HCT116 (cell line): ENCODE data around the gene MALSU1.

Source experiments
- ATF3 ChIP-seq: IDR thresholded peaks from 2 replicates; pipeline ENCODE4 v1.6.1; 2012
- CEBPB ChIP-seq: IDR thresholded peaks from 2 replicates; pipeline ENCODE4 v1.6.1; 2012; ENCODE audit warnings: low read depth
- EZH2 ChIP-seq: fragments of 200-600 bp; sonication (generic); IDR thresholded peaks from 2 replicates; pipeline ENCODE4 v1.6.1; 2017; ENCODE audit warnings: antibody characterized with exemption, mixed run types
- EZH2phosphoT487 ChIP-seq: fragments of 200-600 bp; IDR thresholded peaks from 2 replicates; pipeline ENCODE4 v1.6.1; 2018; ENCODE audit warnings: antibody characterized with exemption, borderline replicate concordance
- MAX ChIP-seq: IDR thresholded peaks from 2 replicates; pipeline ENCODE4 v1.6.1; 2012
- POLR2A ChIP-seq: IDR thresholded peaks from 2 replicates; pipeline ENCODE4 v1.7.0; 2011; ENCODE audit warnings: borderline replicate concordance; ENCODE audit not compliant: insufficient read depth, insufficient read length; ENCODE audit errors: extremely low read depth
- POLR2AphosphoS5 ChIP-seq: IDR thresholded peaks from 2 replicates; pipeline ENCODE4 v1.6.1; 2011; ENCODE audit warnings: mild to moderate bottlenecking, low read depth, low read length, moderate library complexity
- RAD21 ChIP-seq: IDR thresholded peaks from 2 replicates; pipeline ENCODE4 v1.6.1; 2012; ENCODE audit warnings: low read depth, mild to moderate bottlenecking
- REST ChIP-seq: IDR thresholded peaks from 2 replicates; pipeline ENCODE4 v1.6.1; 2012; ENCODE audit warnings: low read depth
- SRF ChIP-seq: IDR thresholded peaks from 2 replicates; pipeline ENCODE4 v1.6.1; 2012; ENCODE audit warnings: low read depth
- TCF7L2 ChIP-seq: IDR thresholded peaks from 2 replicates; pipeline ENCODE4 v1.7.0; 2011; ENCODE audit warnings: borderline replicate concordance, inconsistent platforms; ENCODE audit not compliant: insufficient read depth, insufficient read length; ENCODE audit errors: extremely low read depth
- ZBTB33 ChIP-seq: IDR thresholded peaks from 2 replicates; pipeline ENCODE4 v1.6.1; 2011; ENCODE audit warnings: mild to moderate bottlenecking, low read length, moderate library complexity; ENCODE audit not compliant: insufficient replicate concordance; ENCODE audit errors: extremely low read depth
- ZFX ChIP-seq: fragments of 450-650 bp; IDR thresholded peaks from 2 replicates; pipeline ENCODE4 v1.6.1; 2017
- TF ChIP-seq, protein P1 (sequence below), 3 experiments: fragments of 200-600 bp in 1 of 3; sonication (generic) in 1 of 3; IDR thresholded peaks in 2 of 3; conservative IDR thresholded peaks in 1 of 3; 2 replicates each; pipeline ENCODE4 v1.5.1; 2012 to 2017; ENCODE audit warnings: low read depth in 2 of 3, low read length in 2 of 3, antibody characterized with exemption in 1 of 3, borderline replicate concordance in 1 of 3, control low read depth in 1 of 3, mild to moderate bottlenecking in 1 of 3, mixed read lengths in 1 of 3, mixed run types in 1 of 3, moderate library complexity in 1 of 3; ENCODE audit not compliant: insufficient read depth in 1 of 3

DNA sequence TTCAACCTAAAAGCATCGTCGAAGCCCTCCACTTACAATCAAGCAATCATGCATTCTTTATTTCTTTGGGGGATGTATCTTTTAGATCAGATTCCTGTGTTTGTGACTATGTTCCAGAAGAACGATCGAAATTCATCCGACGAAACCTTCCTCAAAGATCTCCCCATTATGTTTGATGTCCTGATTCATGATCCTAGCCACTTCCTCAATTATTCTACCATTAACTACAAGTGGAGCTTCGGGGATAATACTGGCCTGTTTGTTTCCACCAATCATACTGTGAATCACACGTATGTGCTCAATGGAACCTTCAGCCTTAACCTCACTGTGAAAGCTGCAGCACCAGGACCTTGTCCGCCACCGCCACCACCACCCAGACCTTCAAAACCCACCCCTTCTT is 38.8 kb upstream of the MALSU1 start:
- TF ChIP-seq, protein P1, sequence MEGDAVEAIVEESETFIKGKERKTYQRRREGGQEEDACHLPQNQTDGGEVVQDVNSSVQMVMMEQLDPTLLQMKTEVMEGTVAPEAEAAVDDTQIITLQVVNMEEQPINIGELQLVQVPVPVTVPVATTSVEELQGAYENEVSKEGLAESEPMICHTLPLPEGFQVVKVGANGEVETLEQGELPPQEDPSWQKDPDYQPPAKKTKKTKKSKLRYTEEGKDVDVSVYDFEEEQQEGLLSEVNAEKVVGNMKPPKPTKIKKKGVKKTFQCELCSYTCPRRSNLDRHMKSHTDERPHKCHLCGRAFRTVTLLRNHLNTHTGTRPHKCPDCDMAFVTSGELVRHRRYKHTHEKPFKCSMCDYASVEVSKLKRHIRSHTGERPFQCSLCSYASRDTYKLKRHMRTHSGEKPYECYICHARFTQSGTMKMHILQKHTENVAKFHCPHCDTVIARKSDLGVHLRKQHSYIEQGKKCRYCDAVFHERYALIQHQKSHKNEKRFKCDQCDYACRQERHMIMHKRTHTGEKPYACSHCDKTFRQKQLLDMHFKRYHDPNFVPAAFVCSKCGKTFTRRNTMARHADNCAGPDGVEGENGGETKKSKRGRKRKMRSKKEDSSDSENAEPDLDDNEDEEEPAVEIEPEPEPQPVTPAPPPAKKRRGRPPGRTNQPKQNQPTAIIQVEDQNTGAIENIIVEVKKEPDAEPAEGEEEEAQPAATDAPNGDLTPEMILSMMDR (IDR thresholded peaks at IDR 0.05 in 2 of 3, conservative IDR thresholded peaks at IDR 0.05 in 1 of 3; ENCODE audit: borderline replicate concordance in 1 of 3, insufficient read depth in 1 of 3, low read depth in 2 of 3, low read length in 2 of 3), result no peak
- no peak for TF ChIP-seq TCF7L2
- TF ChIP-seq EZH2phosphoT487, result no peak
- TF ChIP-seq POLR2AphosphoS5, result no peak
- no peak for TF ChIP-seq REST
- no peak for TF ChIP-seq ZBTB33
- TF ChIP-seq CEBPB, result no peak
- no peak for TF ChIP-seq MAX
- TF ChIP-seq POLR2A, result no peak
- no peak for TF ChIP-seq SRF
- no peak for TF ChIP-seq ATF3
- TF ChIP-seq RAD21, result no peak
- TF ChIP-seq ZFX, result no peak
- TF ChIP-seq EZH2, result no peak
